SK-N-SH (cell line): ENCODE measurements around the gene RPS6KA5. TPM values are rescaled to one million over a fixed set of nuclear protein-coding genes. Genes with fewer than 3 reads are reported as not detected.

Source experiments
- CTCF ChIA-PET: fragments of 300-600, 350-600 bp; formaldehyde crosslinking; extraction: SDS; loops from one replicate; lab custom pipeline; 2021; lab: Yijun Ruan, JAX
- POLR2A ChIA-PET: fragments of 350-600 bp; sonication (Branson Sonifier 250); formaldehyde crosslinking; extraction: SDS; loops from one replicate; lab custom pipeline; 2020; ENCODE audit warnings: antibody characterized with exemption, inconsistent platforms; lab: Yijun Ruan, JAX
- DNase-seq: peaks from one replicate; pipeline ENCODE4 v3.0.0; 2012
- H2AFZ ChIP-seq: fragments of 200-600 bp; sonication (generic); 2 replicates; pipeline ENCODE4 v1.8.1; 2016; ENCODE audit warnings: antibody characterized with exemption, mild to moderate bottlenecking, low read depth
- H3F3A ChIP-seq: fragments of 200-600 bp; sonication (generic); replicated peaks from 2 replicates; pipeline ENCODE3; 2016; ENCODE audit warnings: antibody characterized with exemption, mild to moderate bottlenecking; ENCODE audit not compliant: insufficient read depth
- H3K27ac ChIP-seq, 2 experiments: fragments of 200-500 bp in 1 of 2; fragments of 200-600 bp in 1 of 2; sonication (Bioruptor generic) in 1 of 2; sonication (generic), shearing (Covaris generic) in 1 of 2; 2 replicates each; pipeline versions ENCODE4 v1.5.1 to v1.6.1; 2014 to 2016; ENCODE audit warnings: low read depth in 2 of 2, inconsistent platforms in 1 of 2, low read length in 1 of 2, mild to moderate bottlenecking in 1 of 2, mixed read lengths in 1 of 2
- H3K27me3 ChIP-seq: fragments of 200-600 bp; sonication (generic), shearing (Covaris generic); 2 replicates; pipeline ENCODE4 v1.6.1; 2016; ENCODE audit warnings: mixed run types; ENCODE audit not compliant: insufficient read depth
- H3K36me3 ChIP-seq, 2 experiments: fragments of 200-500 bp in 1 of 2; fragments of 200-600 bp in 1 of 2; sonication (Bioruptor generic) in 1 of 2; sonication (generic) in 1 of 2; replicated peaks in 1 of 2; 2 replicates each; pipeline versions ENCODE3 to v1.5.1; 2014 to 2016; ENCODE audit warnings: low read length in 1 of 2, mild to moderate bottlenecking in 1 of 2; ENCODE audit not compliant: insufficient read depth in 2 of 2, control insufficient read depth in 1 of 2
- H3K4me1 ChIP-seq, 2 experiments: fragments of 200-500 bp in 1 of 2; fragments of 200-600 bp in 1 of 2; sonication (Bioruptor generic) in 1 of 2; sonication (generic), shearing (Covaris generic) in 1 of 2; 2 replicates each; pipeline versions ENCODE4 v1.5.1 to v1.6.1; 2014 to 2016; ENCODE audit warnings: low read depth in 1 of 2, low read length in 1 of 2, mixed run types in 1 of 2; ENCODE audit not compliant: insufficient read depth in 2 of 2, control insufficient read depth in 1 of 2
- H3K4me2 ChIP-seq: fragments of 200-600 bp; sonication (generic), shearing (Covaris generic); 2 replicates; pipeline ENCODE4 v1.6.1; 2017; ENCODE audit warnings: mixed run types
- H3K4me3 ChIP-seq, 2 experiments: fragments of 200-500 bp in 1 of 2; fragments of 200-600 bp in 1 of 2; sonication (Bioruptor generic) in 1 of 2; sonication (generic), shearing (Covaris generic) in 1 of 2; 2 replicates each; pipeline versions ENCODE4 v1.5.1 to v1.8.1; 2014 to 2016; ENCODE audit warnings: low read depth in 2 of 2, inconsistent platforms in 1 of 2, low read length in 1 of 2, mild to moderate bottlenecking in 1 of 2, mixed read lengths in 1 of 2, moderate library complexity in 1 of 2
- H3K79me2 ChIP-seq: fragments of 200-600 bp; sonication (generic); 2 replicates; pipeline ENCODE4 v1.8.1; 2017; ENCODE audit warnings: mild to moderate bottlenecking; ENCODE audit not compliant: insufficient read depth
- H3K9ac ChIP-seq: fragments of 200-600 bp; sonication (generic); 2 replicates; pipeline ENCODE4 v1.6.1; 2017; ENCODE audit warnings: mixed run types
- H3K9me2 ChIP-seq: fragments of 200-600 bp; sonication (generic); 2 replicates; pipeline ENCODE4 v1.6.1; 2017; ENCODE audit warnings: mixed run types
- H3K9me3 ChIP-seq: fragments of 200-600 bp; sonication (generic); 2 replicates; pipeline ENCODE4 v1.6.1; 2017; ENCODE audit warnings: mixed run types, mild to moderate bottlenecking, moderate library complexity
- H4K20me1 ChIP-seq: fragments of 200-600 bp; sonication (generic); 2 replicates; pipeline ENCODE4 v1.6.1; 2017; ENCODE audit warnings: mild to moderate bottlenecking, mixed run types; ENCODE audit not compliant: insufficient read depth
- CHD2 ChIP-seq: fragments of 150-350 bp; IDR thresholded peaks from 2 replicates; pipeline ENCODE4 v1.6.1; 2018; ENCODE audit warnings: low read length; ENCODE audit not compliant: partially characterized antibody
- CTCF ChIP-seq: fragments of 200-600 bp; sonication (generic); IDR thresholded peaks from 2 replicates; pipeline ENCODE4 v1.6.1; 2017; ENCODE audit warnings: antibody characterized with exemption, mild to moderate bottlenecking, moderate library complexity
- FOXJ3 ChIP-seq: sonication (generic); formaldehyde crosslinking; IDR thresholded peaks from 2 replicates; pipeline ENCODE4 v1.5.1; 2020; ENCODE audit warnings: mild to moderate bottlenecking, missing genetic modification reagents
- JUND ChIP-seq: IDR thresholded peaks from 2 replicates; pipeline ENCODE4 v1.4.0; 2012
- MEF2A ChIP-seq: IDR thresholded peaks from 2 replicates; pipeline ENCODE4 v1.4.0; 2012; ENCODE audit warnings: low read depth, borderline replicate concordance
- NFIC ChIP-seq: IDR thresholded peaks from 2 replicates; pipeline ENCODE4 v1.4.0; 2012; ENCODE audit warnings: borderline replicate concordance
- RAD21 ChIP-seq: IDR thresholded peaks from 2 replicates; pipeline ENCODE4 v1.6.1; 2012; ENCODE audit warnings: mild to moderate bottlenecking, low read length
- RCOR1 ChIP-seq: fragments of 150-350 bp; IDR thresholded peaks from 2 replicates; pipeline ENCODE4 v1.6.1; 2017; ENCODE audit warnings: antibody characterized with exemption, low read length
- RXRA ChIP-seq: IDR thresholded peaks from 2 replicates; pipeline ENCODE4 v1.4.0; 2012; ENCODE audit warnings: low read depth, mild to moderate bottlenecking, borderline replicate concordance
- TEAD4 ChIP-seq: IDR thresholded peaks from 2 replicates; pipeline ENCODE4 v1.4.0; 2012; ENCODE audit warnings: mild to moderate bottlenecking, borderline replicate concordance; ENCODE audit not compliant: insufficient read depth
- USF1 ChIP-seq: IDR thresholded peaks from 2 replicates; pipeline ENCODE4 v1.4.0; 2012; ENCODE audit warnings: low read depth, borderline replicate concordance
- WGBS: methylation state at CpG from one replicate; pipeline ENCODE4 v1.1.6; 2017; ENCODE audit warnings: low lambda C conversion rate; 5-methylcytosine and 5-hydroxymethylcytosine counted together
- polyA plus RNA-seq, 3 experiments: library from polyadenylated mRNA; depleted of rRNA; stranded (reverse); fragments of >200 nt; gene quantifications; 2 replicates each; pipeline ENCODE4 v1.2.3, GENCODE V29; 2012

The RPS6KA5 gene
- polyA plus RNA-seq, 1 of the 3 experiments (the other 2 are of a cell fraction) = 0.67 TPM

GRCh38 chr14:90820958-90821357 is 239.5 kb downstream of the RPS6KA5 start:
- no peak overlapping the region for H3K27ac ChIP-seq
- H3K79me2 ChIP-seq = no peaks in the 10 kb centered on the region
- 75% methylated on average over 7 of the region's 11 CpGs for WGBS
- H3K9me2 ChIP-seq = no peaks in the 10 kb centered on the region
- H3K4me1 ChIP-seq = peaks cover 0 to 3% of the 10 kb centered on the region in 2 experiments; a peak in 1 of 4 replicates
- no peak overlapping the region for H2AFZ ChIP-seq
- no peaks in the 10 kb centered on the region for H3F3A ChIP-seq
- H3K4me2 ChIP-seq = no peak overlapping the region
- H3K36me3 ChIP-seq = no peaks in the 10 kb centered on the region
- no peaks in the 10 kb centered on the region for H3K27me3 ChIP-seq
- no peak overlapping the region for H3K9ac ChIP-seq
- H3K9me3 ChIP-seq = no peaks in the 10 kb centered on the region
- H4K20me1 ChIP-seq = no peaks in the 10 kb centered on the region
- no peak overlapping the region for H3K4me3 ChIP-seq
- POLR2A ChIA-PET = no interaction called here
- DNase-seq = no peak
- TF ChIP-seq USF1 = no peak
- CTCF ChIA-PET = interaction anchor here (1.1 to 1.2 kb wide), 2 partner anchors 12 to 352 kb away, joined by 3 to 5 read pairs; no protein-coding TSS in a partner anchor

GRCh38 chr14:90819734-90820393 is 240.6 kb downstream of the RPS6KA5 start:
- Histone ChIP-seq H3K4me1 (peaks cover 2 to 9% of the 10 kb centered on the region in 2 experiments; a peak in 3 of 4 replicates), H4K20me1 (no peaks in the 10 kb centered on the region)
- CTCF ChIA-PET = no interaction called here
- TF ChIP-seq JUND (no peak), CHD2 (no peak), NFIC (no peak), RCOR1 (no peak), MEF2A (no peak), FOXJ3 (CRISPR knock-in tag) (no peak), CTCF (no peak), RAD21 (no peak), USF1 (no peak), RXRA (no peak), TEAD4 (no peak)
- TF ChIP-seq, all 33 proteins: peak for 0
- Histone ChIP-seq H3K9ac (no peak overlapping the region), H3K9me3 (no peaks in the 10 kb centered on the region), H3K4me2 (no peak overlapping the region), H3K4me3 (no peak overlapping the region), H3K9me2 (no peaks in the 10 kb centered on the region), H3F3A (no peaks in the 10 kb centered on the region), H3K36me3 (no peaks in the 10 kb centered on the region), H2AFZ (no peak overlapping the region), H3K79me2 (peaks cover 9% of the 10 kb centered on the region), H3K27ac (no peak overlapping the region), H3K27me3 (no peaks in the 10 kb centered on the region)
- WGBS = 76% methylated on average over 5 of the region's 5 CpGs
- POLR2A ChIA-PET = no interaction called here
- DNase-seq = no peak
